K562 (cell line): ENCODE data around the gene UBXN11. TPM values are rescaled to one million over a fixed set of nuclear protein-coding genes. Genes with fewer than 3 reads are reported as not detected.

ENCODE experiments used
- ATAC-seq: fragments of 200-7000 bp; cut with Tn5 transposase; 3 replicates; pipeline ENCODE4 v1.9.1; 2020; ENCODE audit warnings: moderate library complexity
- BruUV-seq: library from RNA; stranded (reverse); fragments of 400-500 nt; replicated peaks from 2 replicates; lab custom pipeline; 2021; lab: Mats Ljungman, UMichigan
- CTCF ChIA-PET: fragments of 300-600 bp; formaldehyde crosslinking; extraction: SDS; loops from one replicate; lab custom pipeline; 2021; ENCODE audit warnings: low intra/inter-chr PET ratio; lab: Yijun Ruan, JAX
- POLR2A ChIA-PET: fragments of 300-600, 350-650 bp; sonication (Branson Sonifier 250); formaldehyde crosslinking; extraction: SDS; loops from one replicate; lab custom pipeline; 2021; ENCODE audit warnings: antibody characterized with exemption, inconsistent platforms; lab: Yijun Ruan, JAX
- DNase-seq, 4 experiments: peaks; one replicate each; pipeline versions ENCODE4 v3.0.0 to v3.0.0-alpha.2; 2011 to 2018; ENCODE audit warnings: low spot score in 3 of 4, mixed read lengths in 3 of 4; ENCODE audit errors: extremely low read depth in 1 of 4
- FAIRE-seq: peaks from 2 replicates; lab custom pipeline; 2011; peaks lifted over from hg19 to GRCh38; lab: Jason Lieb, UNC
- H2AFZ ChIP-seq: 2 replicates; pipeline ENCODE4 v1.6.0; 2011; ENCODE audit warnings: low read depth, low read length, control low read depth, inconsistent platforms
- H3K27ac ChIP-seq: fragments of 200-600 bp; 3 replicates; pipeline ENCODE4 v1.8.0; 2011; ENCODE audit warnings: low read depth, mild to moderate bottlenecking, control low read depth, inconsistent platforms, low read length, moderate library complexity, mixed read lengths; ENCODE audit errors: extremely low read depth
- H3K27me3 ChIP-seq, 2 experiments: fragments of 300-600 bp in 1 of 2; 2 replicates in 1 of 2; 3 replicates in 1 of 2; pipeline versions ENCODE4 v1.6.0 to v1.8.0; 2011; ENCODE audit warnings: inconsistent platforms in 2 of 2, low read length in 2 of 2, mild to moderate bottlenecking in 1 of 2, mixed read lengths in 1 of 2, moderate library complexity in 1 of 2; ENCODE audit not compliant: control insufficient read depth in 2 of 2, insufficient read depth in 2 of 2
- H3K36me3 ChIP-seq: fragments of 300-600 bp; 3 replicates; pipeline ENCODE4 v1.8.0; 2011; ENCODE audit warnings: mild to moderate bottlenecking, low read length, inconsistent platforms; ENCODE audit not compliant: control insufficient read depth, insufficient read depth
- H3K4me1 ChIP-seq, 2 experiments: fragments of 200-600 bp in 1 of 2; replicated peaks in 1 of 2; 2 replicates in 1 of 2; 3 replicates in 1 of 2; pipeline versions ENCODE4 v1.5.1 to v1.8.0; 2011; ENCODE audit warnings: inconsistent platforms in 2 of 2, low read length in 2 of 2, mild to moderate bottlenecking in 1 of 2, mixed read lengths in 1 of 2, moderate library complexity in 1 of 2; ENCODE audit not compliant: control insufficient read depth in 2 of 2, insufficient read depth in 2 of 2
- H3K4me2 ChIP-seq: 2 replicates; pipeline ENCODE4 v1.6.1; 2011; ENCODE audit warnings: low read length, control low read depth, inconsistent platforms, mixed read lengths; ENCODE audit not compliant: insufficient read depth
- H3K4me3 ChIP-seq: fragments of 200-600 bp; sonication (generic), shearing (Covaris generic); 2 replicates; pipeline ENCODE4 v1.5.1; 2016; ENCODE audit warnings: control low read depth, inconsistent platforms
- H3K79me2 ChIP-seq: fragments of 200-600 bp; 3 replicates; pipeline ENCODE4 v1.8.0; 2011; ENCODE audit warnings: low read length, inconsistent platforms; ENCODE audit not compliant: control insufficient read depth, insufficient read depth
- H3K9ac ChIP-seq, 2 experiments: 2 replicates each; pipeline versions ENCODE4 v1.6.0 to v1.6.1; 2011; ENCODE audit warnings: low read depth in 2 of 2, low read length in 2 of 2, control low read depth in 1 of 2, inconsistent platforms in 1 of 2, mild to moderate bottlenecking in 1 of 2, mixed read lengths in 1 of 2; ENCODE audit not compliant: insufficient read depth in 1 of 2
- H3K9me1 ChIP-seq: one replicate; pipeline ENCODE4 v1.6.0; 2011; ENCODE audit warnings: inconsistent platforms, mild to moderate bottlenecking, low read length, moderate library complexity; ENCODE audit not compliant: control insufficient read depth, insufficient read depth
- H3K9me3 ChIP-seq: replicated peaks from 2 replicates; pipeline ENCODE4 v1.5.1; 2011; ENCODE audit warnings: low read depth, low read length, inconsistent platforms; ENCODE audit not compliant: control insufficient read depth, insufficient read depth
- H4K20me1 ChIP-seq: replicated peaks from 2 replicates; pipeline ENCODE4 v1.6.1; 2011; ENCODE audit warnings: low read length, inconsistent platforms, mixed read lengths; ENCODE audit not compliant: control insufficient read depth, insufficient read depth
- ATF1 ChIP-seq, 2 experiments: fragments of 450-650 bp in 1 of 2; IDR thresholded peaks; 2 replicates each; pipeline ENCODE4 v1.6.1; 2016; ENCODE audit warnings: missing compliant biosample characterization in 1 of 2, missing genetic modification characterization in 1 of 2
- GABPB2 ChIP-seq: fragments of 250-450 bp; sonication (Bioruptor Pico); conservative IDR thresholded peaks from 2 replicates; pipeline ENCODE4 v1.5.1; 2021; ENCODE audit warnings: mild to moderate bottlenecking
- PHF21A ChIP-seq: fragments of 450-650 bp; IDR thresholded peaks from 2 replicates; pipeline ENCODE4 v1.6.1; 2017; ENCODE audit warnings: low read depth, borderline replicate concordance
- POLR2G ChIP-seq: fragments of 200-400 bp; formaldehyde crosslinking; IDR thresholded peaks from 2 replicates; pipeline ENCODE4 v1.6.1; 2017; ENCODE audit warnings: low read depth, mild to moderate bottlenecking, antibody characterized with exemption, low read length, moderate library complexity
- SMC3 ChIP-seq: conservative IDR thresholded peaks from 2 replicates; pipeline ENCODE4 v1.6.1; 2011; ENCODE audit warnings: low read depth, low read length, improper control_type of control experiment; ENCODE audit not compliant: insufficient read depth
- ZC3H8 ChIP-seq: fragments of 450-650 bp; IDR thresholded peaks from 2 replicates; pipeline ENCODE4 v1.6.1; 2017
- WGBS: fragments of 100-300 bp; shearing (Covaris generic); methylation state at CpG from one replicate; pipeline ENCODE4 v1.1.6; 2016; ENCODE audit warnings: low coverage, mixed read lengths; ENCODE audit not compliant: insufficient coverage; ENCODE audit errors: missing lambda C conversion rate; 5-methylcytosine and 5-hydroxymethylcytosine counted together
- in situ Hi-C: fragments of 300-500 bp; cut with MboI; formaldehyde crosslinking; loops from 4 replicates; pipeline ENCODE4 v1.15.0; 2018; ENCODE audit warnings: inconsistent platforms, mixed read lengths
- intact Hi-C: fragments of 100-400 bp; cut with micrococcal nuclease; formaldehyde crosslinking; loops from 2 replicates; pipeline ENCODE4 v1.14.2; 2022
- polyA plus RNA-seq, 8 experiments: library from polyadenylated mRNA; depleted of rRNA in 4 of 8; stranded (reverse) in 5 of 8; unstranded in 3 of 8; fragments of >200 nt; fragmentation: Nextera tagmentation in 2 of 8; fragmentation: Illumina TruSeq in 1 of 8; extraction: Ambion mirVana in 2 of 8; extraction: Trizol in 1 of 8; gene quantifications; 2 replicates each; pipeline versions ENCODE4 v1.2.1 to v1.2.3, GENCODE V29; 2011 to 2014; ENCODE audit warnings: inconsistent platforms in 1 of 8, missing spikeins in 1 of 8
- total RNA-seq, 7 experiments: library from RNA; depleted of rRNA in 6 of 7; stranded (reverse); fragments of >200 nt in 6 of 7; fragmentation: Illumina TruSeq in 2 of 7; extraction: Trizol in 2 of 7; gene quantifications; 2 replicates each; pipeline versions ENCODE4 v1.2.1 to v1.2.3, GENCODE V29; 2011 to 2021; ENCODE audit warnings: low replicate concordance in 1 of 7
- TF ChIP-seq, protein P1 (sequence below): conservative IDR thresholded peaks from 2 replicates; pipeline ENCODE4 v1.6.1; 2011; ENCODE audit warnings: low read depth, mild to moderate bottlenecking, low read length; ENCODE audit not compliant: control insufficient read depth

UBXN11 gene
- total and polyA plus RNA-seq, 9 of the 15 experiments (the other 6 are each of a cell fraction or from before 2014, with no cell fraction given) = 0.48 to 34.3 (median 11.3) TPM

DNA sequence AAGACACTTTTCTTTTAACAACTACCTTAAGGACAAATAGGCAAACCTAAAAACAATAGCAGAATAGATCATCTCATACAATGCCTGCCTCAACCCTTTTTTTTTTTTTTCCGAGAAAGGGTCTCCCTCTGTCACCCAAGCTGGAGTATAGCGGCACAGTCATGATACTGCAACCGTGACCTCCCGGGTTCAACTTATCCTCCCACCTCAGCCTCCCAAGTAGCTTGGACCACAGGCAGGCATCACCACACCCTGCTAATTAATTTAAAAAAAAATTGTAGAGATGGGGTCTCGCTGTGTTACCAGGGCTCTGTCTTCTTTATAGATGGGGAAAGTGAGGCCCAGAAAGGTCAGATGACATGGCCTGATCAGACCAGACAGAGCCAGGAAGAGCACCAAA lies 18.6 kb downstream of the UBXN11 start:
- peaks cover 70 to 87% of the 10 kb centered on the region in 2 experiments for H3K4me1 ChIP-seq
- ChIA-PET CTCF (interaction anchor here (4.2 kb wide), 1 partner anchor 34 kb away, joined by 29 read pairs; no protein-coding TSS in a partner anchor), POLR2A (interaction anchor here (1.0 to 2.0 kb wide), 5 partner anchors 11 to 122 kb away, joined by 3 to 10 read pairs (median 6); partner anchors contain the start of gene CD52)
- intact Hi-C loops (loop anchor here (1.0 kb wide), 1 partner anchor 75 kb away; no protein-coding TSS in a partner anchor), in situ Hi-C loops (loop anchor here (5.0 kb wide), 1 partner anchor 34 kb away; no protein-coding TSS in a partner anchor)
- peaks cover 12% of the 10 kb centered on the region; the same call in 1 of the 3 replicates for H3K36me3 ChIP-seq
- H2AFZ ChIP-seq = no peak overlapping the region
- peak overlapping the region; percentile 40 for H3K4me2 ChIP-seq
- TF ChIP-seq SMC3 (no peak), ZC3H8 (no peak), GABPB2 (CRISPR knock-in tag) (no peak), POLR2G (no peak), ATF1 (CRISPR knock-in tag; IDR thresholded peaks at IDR 0.05) (no peak), ATF1 (tag; IDR thresholded peaks at IDR 0.05) (no peak), PHF21A (no peak)
- TF ChIP-seq, protein P1, sequence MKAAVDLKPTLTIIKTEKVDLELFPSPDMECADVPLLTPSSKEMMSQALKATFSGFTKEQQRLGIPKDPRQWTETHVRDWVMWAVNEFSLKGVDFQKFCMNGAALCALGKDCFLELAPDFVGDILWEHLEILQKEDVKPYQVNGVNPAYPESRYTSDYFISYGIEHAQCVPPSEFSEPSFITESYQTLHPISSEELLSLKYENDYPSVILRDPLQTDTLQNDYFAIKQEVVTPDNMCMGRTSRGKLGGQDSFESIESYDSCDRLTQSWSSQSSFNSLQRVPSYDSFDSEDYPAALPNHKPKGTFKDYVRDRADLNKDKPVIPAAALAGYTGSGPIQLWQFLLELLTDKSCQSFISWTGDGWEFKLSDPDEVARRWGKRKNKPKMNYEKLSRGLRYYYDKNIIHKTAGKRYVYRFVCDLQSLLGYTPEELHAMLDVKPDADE = no peak
- peak overlapping the region in 1 of 2 experiments; percentile 42; a peak in 3 of 4 replicates for H3K9ac ChIP-seq
- WGBS = 40% methylated on average over 5 of the region's 5 CpGs
- H4K20me1 ChIP-seq = no peaks in the 10 kb centered on the region
- FAIRE-seq (no peak), ATAC-seq (no peak), DNase-seq (peak in 1 of 4 experiments; percentile 14)
- BruUV-seq = no TSS peak
- H3K4me3 ChIP-seq = no peak overlapping the region
- no peaks in the 10 kb centered on the region for H3K9me1 ChIP-seq
- no peaks in the 10 kb centered on the region for H3K27me3 ChIP-seq
- no peaks in the 10 kb centered on the region for H3K9me3 ChIP-seq
- no peaks in the 10 kb centered on the region for H3K79me2 ChIP-seq
- peak overlapping the region; percentile 69 for H3K27ac ChIP-seq
